ENCODE results near the gene GPR143.

The GPR143 gene

DNA sequence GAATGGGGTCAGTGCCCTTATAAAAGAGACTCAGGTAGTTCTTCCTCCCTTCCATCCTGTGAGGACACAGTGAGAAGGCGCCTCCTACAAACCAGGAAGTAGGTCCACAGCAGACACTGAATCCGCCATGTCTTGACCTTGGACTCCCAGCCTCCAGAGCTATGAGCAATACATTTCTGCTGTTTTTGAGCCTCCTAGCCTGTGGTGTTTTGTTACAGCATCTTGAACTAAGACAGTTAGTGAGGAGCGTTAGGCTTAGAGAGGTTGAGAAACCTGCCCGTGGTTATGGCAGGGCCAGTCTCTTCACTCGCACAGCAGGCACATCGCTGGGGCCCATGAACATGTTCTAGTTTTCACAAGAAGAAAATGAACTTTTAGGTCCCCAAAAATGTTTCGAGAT, 40.3 kb upstream of the GPR143 start:
- no peaks in the 10 kb centered on the region for H3K27me3 ChIP-seq (ENCODE audit: insufficient read depth, low read length, poor library complexity)
- no peaks in the 10 kb centered on the region for H3K79me2 ChIP-seq (ENCODE audit: insufficient read depth, low read length)
- H3K27ac ChIP-seq (ENCODE audit: low read length): no peak overlapping the region
- H3K36me3 ChIP-seq (ENCODE audit: insufficient read depth, low read length): no peaks in the 10 kb centered on the region
- no peaks in the 10 kb centered on the region for H3K9me3 ChIP-seq (ENCODE audit: insufficient read depth, low read length, severe bottlenecking)
- no peak overlapping the region for H3K9ac ChIP-seq (ENCODE audit: low read depth, low read length)
- no peak overlapping the region for H2AFZ ChIP-seq (ENCODE audit: low read depth, low read length)
- ATAC-seq (ENCODE audit: insufficient read depth, low read depth): no peak
- no peak for DNase-seq
- no peak overlapping the region for H3K4me3 ChIP-seq (ENCODE audit: low read depth in 1 of 2, low read length in 2 of 2)
- no peaks in the 10 kb centered on the region for H3K4me1 ChIP-seq (ENCODE audit: insufficient read depth, low read length)
- TF ChIP-seq EZH2 (IDR thresholded peaks at IDR 0.05; ENCODE audit: borderline replicate concordance, low read depth, low read length, severe bottlenecking): no peak
- TF ChIP-seq, protein P1, sequence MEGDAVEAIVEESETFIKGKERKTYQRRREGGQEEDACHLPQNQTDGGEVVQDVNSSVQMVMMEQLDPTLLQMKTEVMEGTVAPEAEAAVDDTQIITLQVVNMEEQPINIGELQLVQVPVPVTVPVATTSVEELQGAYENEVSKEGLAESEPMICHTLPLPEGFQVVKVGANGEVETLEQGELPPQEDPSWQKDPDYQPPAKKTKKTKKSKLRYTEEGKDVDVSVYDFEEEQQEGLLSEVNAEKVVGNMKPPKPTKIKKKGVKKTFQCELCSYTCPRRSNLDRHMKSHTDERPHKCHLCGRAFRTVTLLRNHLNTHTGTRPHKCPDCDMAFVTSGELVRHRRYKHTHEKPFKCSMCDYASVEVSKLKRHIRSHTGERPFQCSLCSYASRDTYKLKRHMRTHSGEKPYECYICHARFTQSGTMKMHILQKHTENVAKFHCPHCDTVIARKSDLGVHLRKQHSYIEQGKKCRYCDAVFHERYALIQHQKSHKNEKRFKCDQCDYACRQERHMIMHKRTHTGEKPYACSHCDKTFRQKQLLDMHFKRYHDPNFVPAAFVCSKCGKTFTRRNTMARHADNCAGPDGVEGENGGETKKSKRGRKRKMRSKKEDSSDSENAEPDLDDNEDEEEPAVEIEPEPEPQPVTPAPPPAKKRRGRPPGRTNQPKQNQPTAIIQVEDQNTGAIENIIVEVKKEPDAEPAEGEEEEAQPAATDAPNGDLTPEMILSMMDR (IDR thresholded peaks at IDR 0.05; ENCODE audit: borderline replicate concordance, extremely low read depth, low read length, poor library complexity, severe bottlenecking): no peak
- H3K4me2 ChIP-seq (ENCODE audit: insufficient read depth, low read length): no peak overlapping the region
- no peaks in the 10 kb centered on the region for H4K20me1 ChIP-seq (ENCODE audit: insufficient read depth, low read length)

DNA sequence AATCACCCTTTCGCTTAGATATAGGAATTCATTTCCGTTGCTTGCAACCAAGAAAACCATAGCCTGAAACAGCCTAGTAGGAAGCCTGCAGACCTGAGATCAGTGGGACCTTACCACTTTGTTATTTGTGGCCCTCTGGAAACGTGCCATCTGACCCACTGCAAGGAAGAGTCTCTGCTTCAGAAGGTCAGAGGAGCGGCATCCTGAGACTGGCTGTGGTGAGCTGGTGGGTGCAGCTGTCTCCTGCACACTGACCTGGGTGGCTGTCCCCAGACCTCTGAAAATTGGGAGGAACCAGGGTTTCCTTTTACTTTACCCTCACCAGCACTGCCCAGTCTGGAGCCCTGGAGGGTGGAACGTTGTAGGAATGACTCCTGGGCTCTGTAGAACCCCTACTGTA, 38.8 kb upstream of the GPR143 start:
- no peak for TF ChIP-seq EZH2 (IDR thresholded peaks at IDR 0.05; ENCODE audit: borderline replicate concordance, low read depth, low read length, severe bottlenecking)
- TF ChIP-seq, protein P1 (IDR thresholded peaks at IDR 0.05; ENCODE audit: borderline replicate concordance, extremely low read depth, low read length, poor library complexity, severe bottlenecking): no peak
- no peak overlapping the region for H3K27ac ChIP-seq (ENCODE audit: low read length)
- no peaks in the 10 kb centered on the region for H4K20me1 ChIP-seq (ENCODE audit: insufficient read depth, low read length)
- DNase-seq: no peak
- no peak overlapping the region for H3K4me2 ChIP-seq (ENCODE audit: insufficient read depth, low read length)
- no peaks in the 10 kb centered on the region for H3K36me3 ChIP-seq (ENCODE audit: insufficient read depth, low read length)
- no peaks in the 10 kb centered on the region for H3K4me1 ChIP-seq (ENCODE audit: insufficient read depth, low read length)
- H3K4me3 ChIP-seq (ENCODE audit: low read depth in 1 of 2, low read length in 2 of 2): no peak overlapping the region
- no peak overlapping the region for H3K9ac ChIP-seq (ENCODE audit: low read depth, low read length)
- H3K79me2 ChIP-seq (ENCODE audit: insufficient read depth, low read length): no peaks in the 10 kb centered on the region
- no peak overlapping the region for H2AFZ ChIP-seq (ENCODE audit: low read depth, low read length)
- no peaks in the 10 kb centered on the region for H3K27me3 ChIP-seq (ENCODE audit: insufficient read depth, low read length, poor library complexity)
- no peak for ATAC-seq (ENCODE audit: insufficient read depth, low read depth)
- H3K9me3 ChIP-seq (ENCODE audit: insufficient read depth, low read length, severe bottlenecking): peaks cover 3% of the 10 kb centered on the region

DNA sequence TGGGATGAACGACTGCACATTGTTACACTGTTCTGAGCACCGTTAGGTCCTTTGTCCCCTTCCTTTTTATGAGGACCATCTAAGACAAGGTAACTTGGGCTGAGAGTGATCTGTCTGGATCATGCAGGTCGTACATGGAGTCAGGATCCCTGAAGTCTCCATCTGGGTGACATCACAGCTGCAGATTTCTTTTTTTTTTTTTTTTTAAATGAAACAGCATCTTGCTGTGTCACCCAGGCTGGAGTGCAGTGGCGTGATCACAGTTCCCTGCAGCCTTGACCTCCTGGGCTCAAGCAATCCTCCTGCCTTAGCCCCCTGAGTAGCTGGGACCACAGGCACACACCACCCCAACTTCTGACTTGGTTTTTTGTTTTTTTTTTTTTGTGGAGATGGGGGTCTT, 37.1 kb upstream of the GPR143 start:
- TF ChIP-seq, protein P1 (IDR thresholded peaks at IDR 0.05; ENCODE audit: borderline replicate concordance, extremely low read depth, low read length, poor library complexity, severe bottlenecking): no peak
- no peak for TF ChIP-seq EZH2 (IDR thresholded peaks at IDR 0.05; ENCODE audit: borderline replicate concordance, low read depth, low read length, severe bottlenecking)

More for the DNA sequence above, 37.1 kb upstream of the GPR143 start:
- DNase-seq (no peak), ATAC-seq (ENCODE audit: insufficient read depth, low read depth) (no peak)
- Histone ChIP-seq H3K27me3 (ENCODE audit: insufficient read depth, low read length, poor library complexity) (no peaks in the 10 kb centered on the region), H3K9me3 (ENCODE audit: insufficient read depth, low read length, severe bottlenecking) (peaks cover 3% of the 10 kb centered on the region), H3K79me2 (ENCODE audit: insufficient read depth, low read length) (no peaks in the 10 kb centered on the region), H2AFZ (ENCODE audit: low read depth, low read length) (no peak overlapping the region), H3K36me3 (ENCODE audit: insufficient read depth, low read length) (no peaks in the 10 kb centered on the region), H4K20me1 (ENCODE audit: insufficient read depth, low read length) (no peaks in the 10 kb centered on the region), H3K27ac (ENCODE audit: low read length) (no peak overlapping the region), H3K4me3 (ENCODE audit: low read depth in 1 of 2, low read length in 2 of 2) (no peak overlapping the region), H3K4me2 (ENCODE audit: insufficient read depth, low read length) (no peak overlapping the region), H3K9ac (ENCODE audit: low read depth, low read length) (no peak overlapping the region), H3K4me1 (ENCODE audit: insufficient read depth, low read length) (no peaks in the 10 kb centered on the region)
